HUDEP-2 (cell line): Measurements from ENCODE around the gene CTBP2.

Source experiments
- DNase-seq, 76 experiments: peaks; one replicate each; lab custom pipeline; 2025; ENCODE audit not compliant: unreplicated experiment in 76 of 76; lab: John Stamatoyannopoulos, UW

CTBP2 gene

GRCh38 chr10:125107166-125107949 lies 53.0 kb downstream of the CTBP2 start:
- no peak for DNase-seq

GRCh38 chr10:125106586-125106985 lies 53.8 kb downstream of the CTBP2 start:
- DNase-seq: no peak

DNA sequence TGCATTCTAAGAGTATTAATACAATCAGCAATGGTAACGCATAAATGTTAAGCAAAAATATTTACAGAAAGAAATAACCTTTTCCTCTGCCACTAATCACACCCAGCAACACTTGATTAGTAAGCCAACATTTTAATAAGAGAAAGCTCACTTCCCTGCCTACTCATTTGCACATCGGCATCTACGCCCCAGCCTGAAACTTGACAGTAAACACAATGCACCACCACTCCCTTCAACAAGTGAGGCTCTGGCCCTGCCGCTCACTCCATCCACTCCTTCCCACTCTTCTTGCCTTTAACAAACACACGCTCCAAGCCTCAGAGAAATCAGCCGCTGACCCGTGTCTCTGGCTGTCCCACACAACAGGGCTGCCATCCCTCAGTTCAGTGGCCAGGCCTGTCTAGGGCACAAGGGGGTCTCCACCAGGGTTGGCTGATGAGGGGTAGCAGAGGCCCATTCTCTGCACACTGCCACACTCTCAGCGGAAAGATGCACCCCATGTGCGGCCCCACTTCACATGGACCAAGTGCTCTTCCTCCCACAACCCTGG lies 54.6 kb downstream of the CTBP2 start:
- no peak for DNase-seq

GRCh38 chr10:125105155-125105554 lies 55.2 kb downstream of the CTBP2 start:
- no peak for DNase-seq

DNA sequence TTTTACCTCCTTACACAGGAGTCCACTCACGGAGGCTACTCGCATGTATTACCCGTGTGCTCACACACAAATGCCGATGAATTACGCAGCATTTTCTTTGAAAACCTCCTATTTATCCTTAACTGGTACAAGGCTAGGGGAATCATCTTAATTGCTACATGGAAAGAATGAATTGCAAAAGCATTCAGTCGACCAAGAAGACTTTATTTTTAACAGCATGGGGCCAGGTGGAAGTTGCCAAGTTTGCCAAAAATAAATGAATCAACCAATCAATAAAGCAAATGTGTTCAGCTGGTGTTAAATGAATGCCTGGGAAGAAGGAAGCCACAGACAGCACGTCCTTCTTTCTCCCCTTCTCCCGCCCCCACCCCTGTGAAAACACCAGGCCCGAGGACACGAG lies 55.8 kb downstream of the CTBP2 start:
- DNase-seq: no peak

GRCh38 chr10:125103924-125104323 lies 56.4 kb downstream of the CTBP2 start:
- no peak for DNase-seq

DNA sequence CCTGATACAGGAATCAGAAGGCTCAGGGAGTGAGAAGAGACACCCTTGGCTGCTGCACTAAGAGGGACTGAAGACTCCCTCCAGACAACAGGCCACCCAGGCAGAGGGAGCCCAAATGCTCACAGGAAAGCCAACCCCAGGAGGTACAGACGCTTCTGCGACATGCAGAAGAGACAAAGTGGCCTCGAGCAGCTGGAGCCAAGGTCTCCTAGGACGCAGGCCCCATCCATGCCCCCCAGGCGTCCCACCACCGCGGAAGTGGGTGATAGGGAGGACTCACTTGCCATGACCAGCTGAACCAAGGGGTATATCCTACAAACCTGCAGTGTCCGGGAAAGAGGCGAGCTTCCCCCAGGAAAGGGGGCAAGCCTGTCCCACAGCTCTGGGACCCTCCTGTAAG lies 56.9 kb downstream of the CTBP2 start:
- DNase-seq: no peak

GRCh38 chr10:125102821-125103220 lies 57.5 kb downstream of the CTBP2 start:
- no peak for DNase-seq

GRCh38 chr10:125102246-125102645 lies 58.1 kb downstream of the CTBP2 start:
- DNase-seq: no peak

GRCh38 chr10:125101581-125101980 lies 58.8 kb downstream of the CTBP2 start:
- DNase-seq: no peak

DNA sequence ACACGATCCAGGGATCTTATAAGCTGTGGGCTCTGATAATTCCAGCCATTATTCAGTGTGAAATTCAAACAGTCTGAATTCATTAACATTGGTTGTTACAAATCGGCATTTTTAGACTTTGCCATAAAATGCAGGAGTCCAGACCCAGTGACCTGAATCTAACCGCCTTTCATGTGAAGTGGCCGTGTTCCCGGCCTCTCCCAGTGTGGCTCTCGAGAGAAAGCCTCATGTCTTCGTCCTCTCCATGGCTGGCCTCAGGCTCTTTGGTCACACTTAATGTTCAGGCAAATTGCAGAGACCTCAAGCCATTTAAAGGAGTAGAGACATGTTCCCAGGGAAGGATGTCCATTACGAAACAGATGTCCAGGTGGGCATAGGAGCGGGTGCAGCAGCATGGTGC lies 59.3 kb downstream of the CTBP2 start:
- DNase-seq: no peak

DNA sequence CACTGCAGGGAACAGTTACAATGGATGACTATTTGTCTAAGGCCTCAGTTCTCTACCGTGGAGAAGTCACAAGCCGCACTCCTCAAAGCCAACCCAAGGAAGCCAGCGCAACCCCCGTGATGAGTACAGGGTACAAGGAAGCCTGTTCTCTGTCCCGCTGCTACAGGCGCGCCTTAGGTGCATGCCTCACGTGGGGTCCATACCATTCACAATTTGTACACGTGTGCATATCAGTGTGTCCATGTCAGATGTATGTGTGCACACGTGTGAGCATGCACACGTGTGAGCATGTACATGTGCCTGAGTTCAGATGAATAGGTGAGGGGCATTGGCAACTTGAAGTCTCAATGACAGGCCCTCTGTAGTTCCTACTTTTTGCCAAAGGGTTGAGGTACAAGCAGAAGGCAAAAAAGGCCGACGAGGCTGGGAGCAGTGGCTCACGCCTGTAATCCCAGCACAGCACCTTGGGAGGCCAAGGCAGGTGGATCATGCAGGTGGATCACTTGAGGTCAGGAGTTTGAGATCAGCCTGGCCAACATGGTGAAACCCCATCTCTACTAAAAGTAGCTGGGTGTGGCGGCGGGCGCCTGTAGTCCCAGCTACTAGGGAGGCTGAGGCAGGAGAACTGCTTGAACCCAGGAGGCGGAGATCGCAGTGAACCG lies 62.8 kb downstream of the CTBP2 start:
- no peak for DNase-seq

DNA sequence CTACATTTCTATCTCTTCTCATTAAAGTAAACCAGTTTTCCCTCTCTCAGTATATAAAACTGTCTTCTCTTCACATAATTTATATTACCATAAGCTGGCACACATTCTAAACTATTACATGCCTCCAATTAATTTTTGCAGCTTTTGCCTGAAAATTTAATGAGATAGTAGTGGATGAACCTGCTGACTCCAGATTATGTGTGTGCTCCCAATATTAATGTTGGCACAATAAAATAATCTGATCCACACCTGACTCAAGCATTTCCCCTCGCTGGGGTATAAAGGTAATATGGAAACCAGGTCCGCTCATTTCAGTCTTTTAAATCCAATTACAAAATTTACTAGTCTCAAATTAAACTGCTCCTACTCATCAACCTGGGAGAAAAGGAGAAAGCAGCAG lies 63.4 kb downstream of the CTBP2 start:
- no peak for DNase-seq

- DNase-seq: no peak
These were observed 64.0 kb downstream of the CTBP2 start for GRCh38 chr10:125096371-125096770.

DNA sequence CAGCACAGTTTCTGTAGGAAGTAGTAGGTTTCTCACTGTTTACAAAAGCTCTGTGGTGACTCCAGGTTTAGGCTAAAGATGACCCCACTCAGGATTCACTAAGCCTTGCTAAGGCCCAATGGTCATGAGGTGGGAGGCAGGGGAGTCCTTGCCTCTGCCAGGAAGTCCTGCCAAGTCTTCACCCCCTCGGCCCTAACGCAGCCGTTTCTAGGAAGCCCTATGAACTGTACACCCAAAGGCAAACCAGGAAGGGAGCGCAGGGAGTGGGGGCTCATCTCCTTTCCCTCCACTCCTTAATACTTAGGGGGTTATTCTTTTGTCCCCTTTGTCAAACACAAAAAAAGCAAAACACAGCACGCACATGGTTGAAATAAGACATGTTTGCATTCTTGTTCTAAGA lies 64.6 kb downstream of the CTBP2 start:
- no peak for DNase-seq

DNA sequence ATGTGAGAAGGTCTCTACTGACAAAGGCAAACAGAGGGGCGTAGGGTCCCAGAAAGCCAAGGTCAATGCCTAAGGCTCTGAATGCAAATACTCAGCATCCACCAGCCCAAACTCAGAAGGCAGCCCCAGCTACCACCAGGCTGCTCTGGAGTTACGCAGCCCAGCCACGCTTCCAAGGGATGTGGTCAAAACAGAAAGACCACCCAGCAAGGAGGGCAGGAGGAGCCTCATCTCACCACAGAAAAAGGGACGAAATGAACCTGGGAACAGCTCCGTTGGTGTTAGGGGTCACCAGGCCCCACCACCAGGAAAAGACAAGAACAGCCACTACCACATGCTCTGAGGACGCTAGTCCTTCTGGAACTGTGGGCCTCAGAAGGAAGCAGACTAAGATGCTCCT lies 65.1 kb downstream of the CTBP2 start:
- DNase-seq: no peak

- DNase-seq: no peak
These were observed 65.6 kb downstream of the CTBP2 start for GRCh38 chr10:125094806-125095205.

DNA sequence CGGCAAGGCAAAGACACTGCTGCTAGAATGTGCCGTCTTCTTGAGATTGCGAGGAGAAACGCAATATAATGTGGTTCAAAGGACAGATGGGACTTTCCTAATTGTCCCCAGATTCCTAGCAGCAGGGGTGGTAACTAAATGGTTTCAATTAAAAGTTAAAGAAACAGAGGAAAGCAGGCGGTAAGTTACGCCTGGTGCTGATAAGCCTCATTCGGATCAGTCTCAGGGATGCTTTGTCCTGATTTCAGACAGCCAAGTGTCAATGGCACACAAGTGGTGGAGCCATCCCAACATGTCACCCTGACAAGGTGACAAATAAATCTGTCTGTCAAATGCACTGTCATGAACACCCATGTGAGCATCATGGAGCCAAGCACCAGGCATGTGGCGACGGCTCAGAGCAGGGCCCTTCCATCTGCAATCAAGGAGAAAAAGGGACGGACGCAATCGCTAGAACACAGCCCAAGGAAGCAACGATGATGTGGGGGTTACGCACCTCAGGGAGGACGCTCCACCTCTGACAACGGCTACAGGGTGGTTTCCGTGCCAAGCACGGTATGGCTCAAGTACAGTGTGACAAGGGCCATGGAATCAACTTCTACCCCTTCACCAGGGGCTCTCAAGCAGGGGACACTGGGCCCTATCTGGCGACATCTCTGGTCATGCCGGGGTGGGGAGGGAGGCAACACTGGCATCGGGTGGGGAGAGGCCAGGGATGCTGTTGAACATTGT lies 66.2 kb downstream of the CTBP2 start:
- DNase-seq: no peak

GRCh38 chr10:125093199-125093973 lies 67.0 kb downstream of the CTBP2 start:
- DNase-seq: no peak

DNA sequence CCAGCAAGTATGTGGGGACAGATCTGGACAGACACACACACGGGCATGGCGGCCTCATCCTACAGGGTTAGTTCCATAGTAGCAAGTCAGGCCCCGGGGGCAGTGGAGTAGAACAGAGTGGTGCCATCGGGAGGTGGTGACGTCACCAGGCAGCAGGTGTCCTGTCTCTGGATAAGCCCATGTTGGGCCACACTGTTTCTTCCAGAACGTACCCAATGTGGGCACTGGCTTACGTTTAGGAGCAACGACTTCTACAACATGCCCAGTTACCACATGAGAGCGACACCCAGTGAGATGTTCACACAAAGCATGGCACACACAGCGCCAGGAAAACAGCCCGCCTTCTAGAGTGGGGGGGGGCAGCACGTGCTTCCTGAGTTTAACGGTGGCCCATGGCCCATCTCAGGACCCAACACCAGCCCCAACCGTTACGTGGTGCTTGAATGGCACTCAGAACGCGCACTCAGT lies 67.8 kb downstream of the CTBP2 start:
- no peak for DNase-seq

GRCh38 chr10:125091891-125092290 lies 68.5 kb downstream of the CTBP2 start:
- DNase-seq: no peak
